K562 (cell line): ENCODE data around the gene IRF2BP1. TPM values are rescaled to one million over a fixed set of nuclear protein-coding genes. Genes with fewer than 3 reads are reported as not detected.

ENCODE experiments used
- ADNP ChIP-seq: fragments of 200-800 bp; sonication (Bioruptor generic); IDR thresholded peaks from 2 replicates; pipeline ENCODE4 v1.6.1; 2016; ENCODE audit warnings: missing genetic modification characterization, missing compliant biosample characterization
- ARHGAP35 ChIP-seq: fragments of 450-650 bp; IDR thresholded peaks from 2 replicates; pipeline ENCODE4 v1.6.1; 2018; ENCODE audit not compliant: partially characterized antibody
- BACH1 ChIP-seq: fragments of 200-800 bp; sonication (Bioruptor generic); IDR thresholded peaks from 2 replicates; pipeline ENCODE4 v1.6.1; 2016; ENCODE audit warnings: missing genetic modification characterization, missing compliant biosample characterization
- EP400 ChIP-seq: fragments of 450-650 bp; IDR thresholded peaks from 2 replicates; pipeline ENCODE4 v1.6.1; 2017; ENCODE audit warnings: antibody characterized with exemption, mild to moderate bottlenecking, moderate library complexity
- GABPB1 ChIP-seq: sonication (generic); formaldehyde crosslinking; IDR thresholded peaks from 2 replicates; pipeline ENCODE4 v1.8.0; 2022; ENCODE audit warnings: mild to moderate bottlenecking, missing genetic modification reagents
- KDM2B ChIP-seq: fragments of 250-450 bp; sonication (Bioruptor Pico); IDR thresholded peaks from 2 replicates; pipeline ENCODE4 v1.8.0; 2021; ENCODE audit warnings: mild to moderate bottlenecking, moderate library complexity
- MXI1 ChIP-seq: IDR thresholded peaks from 2 replicates; pipeline ENCODE4 v1.6.1; 2011; ENCODE audit warnings: low read depth, mild to moderate bottlenecking, improper control_type of control experiment, low read length
- NFIC ChIP-seq: fragments of 450-650 bp; IDR thresholded peaks from 2 replicates; pipeline ENCODE4 v1.6.1; 2017; ENCODE audit warnings: mild to moderate bottlenecking, inconsistent platforms
- PYGO2 ChIP-seq: fragments of 450-650 bp; IDR thresholded peaks from 2 replicates; pipeline ENCODE4 v1.6.1; 2016; ENCODE audit warnings: mild to moderate bottlenecking, missing genetic modification characterization, moderate library complexity, missing compliant biosample characterization
- RB1 ChIP-seq: fragments of 450-650 bp; IDR thresholded peaks from 2 replicates; pipeline ENCODE4 v1.6.1; 2017; ENCODE audit warnings: low read depth, mild to moderate bottlenecking
- SPI1 ChIP-seq: IDR thresholded peaks from 2 replicates; pipeline ENCODE4 v1.6.1; 2011; ENCODE audit warnings: low read depth, low read length, control low read depth, borderline replicate concordance
- ZNF75A ChIP-seq: fragments of 450-650 bp; formaldehyde crosslinking; IDR thresholded peaks from 2 replicates; pipeline ENCODE4 v1.4.0; 2020; ENCODE audit warnings: mild to moderate bottlenecking
- polyA plus RNA-seq, 8 experiments: library from polyadenylated mRNA; depleted of rRNA in 4 of 8; stranded (reverse) in 5 of 8; unstranded in 3 of 8; fragments of >200 nt; fragmentation: Nextera tagmentation in 2 of 8; fragmentation: Illumina TruSeq in 1 of 8; extraction: Ambion mirVana in 2 of 8; extraction: Trizol in 1 of 8; gene quantifications; 2 replicates each; pipeline versions ENCODE4 v1.2.1 to v1.2.3, GENCODE V29; 2011 to 2014; ENCODE audit warnings: inconsistent platforms in 1 of 8, missing spikeins in 1 of 8
- total RNA-seq, 7 experiments: library from RNA; depleted of rRNA in 6 of 7; stranded (reverse); fragments of >200 nt in 6 of 7; fragmentation: Illumina TruSeq in 2 of 7; extraction: Trizol in 2 of 7; gene quantifications; 2 replicates each; pipeline versions ENCODE4 v1.2.1 to v1.2.3, GENCODE V29; 2011 to 2021; ENCODE audit warnings: low replicate concordance in 1 of 7
- TF ChIP-seq, protein P1 (sequence below), 2 experiments: fragments of 450-650 bp; IDR thresholded peaks; 2 replicates each; pipeline ENCODE4 v1.6.1; 2018; ENCODE audit warnings: mild to moderate bottlenecking in 2 of 2, low read depth in 1 of 2; ENCODE audit not compliant: partially characterized antibody in 2 of 2
- TF ChIP-seq, protein P2 (sequence below): fragments of 450-650 bp; IDR thresholded peaks from 2 replicates; pipeline ENCODE4 v1.6.1; 2018; ENCODE audit not compliant: partially characterized antibody
- TF ChIP-seq, protein P3 (sequence below): sonication (generic); formaldehyde crosslinking; IDR thresholded peaks from 2 replicates; pipeline ENCODE4 v1.8.0; 2022; ENCODE audit warnings: missing genetic modification reagents, mild to moderate bottlenecking, moderate library complexity, borderline replicate concordance
- TF ChIP-seq, protein P4 (sequence below): fragments of 450-650 bp; IDR thresholded peaks from 2 replicates; pipeline ENCODE4 v1.7.1; 2018; ENCODE audit warnings: mild to moderate bottlenecking, low read depth; ENCODE audit not compliant: partially characterized antibody

IRF2BP1 gene
- total and polyA plus RNA-seq, 9 of the 15 experiments (the other 6 are each of a cell fraction or from before 2014, with no cell fraction given) = 0.61 to 35.9 (median 3.5) TPM

DNA sequence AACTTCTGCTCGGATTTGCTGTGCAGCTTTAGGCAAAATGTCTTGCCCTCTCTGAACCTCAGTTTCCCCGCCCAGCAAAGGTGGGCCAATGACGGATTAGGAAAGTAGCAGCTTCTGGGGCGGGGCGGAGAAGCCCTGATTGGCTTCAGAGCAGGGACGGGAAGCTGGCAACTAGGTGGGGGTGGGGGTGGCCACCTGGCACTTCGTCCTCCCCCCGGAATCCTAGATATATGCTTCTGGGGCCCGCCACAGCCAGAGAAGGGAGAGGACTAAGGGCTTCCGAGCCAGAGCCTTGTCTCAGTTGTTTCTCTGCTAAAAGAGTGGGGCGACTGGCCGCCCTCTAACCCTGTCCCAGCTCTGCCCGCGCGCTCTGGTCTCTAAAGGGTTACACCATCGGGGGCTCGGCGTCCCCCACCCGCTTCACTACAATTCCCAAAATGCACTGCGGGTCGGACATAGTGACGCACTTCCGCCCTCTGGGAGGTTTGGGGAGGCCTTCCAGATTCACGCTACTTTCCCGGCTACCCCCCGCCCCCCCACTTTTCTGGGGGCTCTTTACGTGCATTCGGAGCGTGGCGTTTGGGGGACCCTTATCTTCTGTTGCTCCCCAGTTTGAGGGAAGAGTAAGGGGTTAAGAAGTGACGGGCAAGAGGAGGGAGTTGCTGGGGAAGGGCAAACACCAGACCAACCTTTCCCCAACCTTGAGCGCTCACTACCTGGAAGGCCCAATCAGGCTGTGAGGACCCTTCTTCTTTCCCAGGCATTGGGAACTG, 672 bp upstream of the IRF2BP1 start (continued):
- TF ChIP-seq SPI1 = peak; percentile 85
- TF ChIP-seq ARHGAP35 = no peak
- TF ChIP-seq ADNP = peak; percentile 88
- TF ChIP-seq BACH1 = no peak
- TF ChIP-seq, protein P1, sequence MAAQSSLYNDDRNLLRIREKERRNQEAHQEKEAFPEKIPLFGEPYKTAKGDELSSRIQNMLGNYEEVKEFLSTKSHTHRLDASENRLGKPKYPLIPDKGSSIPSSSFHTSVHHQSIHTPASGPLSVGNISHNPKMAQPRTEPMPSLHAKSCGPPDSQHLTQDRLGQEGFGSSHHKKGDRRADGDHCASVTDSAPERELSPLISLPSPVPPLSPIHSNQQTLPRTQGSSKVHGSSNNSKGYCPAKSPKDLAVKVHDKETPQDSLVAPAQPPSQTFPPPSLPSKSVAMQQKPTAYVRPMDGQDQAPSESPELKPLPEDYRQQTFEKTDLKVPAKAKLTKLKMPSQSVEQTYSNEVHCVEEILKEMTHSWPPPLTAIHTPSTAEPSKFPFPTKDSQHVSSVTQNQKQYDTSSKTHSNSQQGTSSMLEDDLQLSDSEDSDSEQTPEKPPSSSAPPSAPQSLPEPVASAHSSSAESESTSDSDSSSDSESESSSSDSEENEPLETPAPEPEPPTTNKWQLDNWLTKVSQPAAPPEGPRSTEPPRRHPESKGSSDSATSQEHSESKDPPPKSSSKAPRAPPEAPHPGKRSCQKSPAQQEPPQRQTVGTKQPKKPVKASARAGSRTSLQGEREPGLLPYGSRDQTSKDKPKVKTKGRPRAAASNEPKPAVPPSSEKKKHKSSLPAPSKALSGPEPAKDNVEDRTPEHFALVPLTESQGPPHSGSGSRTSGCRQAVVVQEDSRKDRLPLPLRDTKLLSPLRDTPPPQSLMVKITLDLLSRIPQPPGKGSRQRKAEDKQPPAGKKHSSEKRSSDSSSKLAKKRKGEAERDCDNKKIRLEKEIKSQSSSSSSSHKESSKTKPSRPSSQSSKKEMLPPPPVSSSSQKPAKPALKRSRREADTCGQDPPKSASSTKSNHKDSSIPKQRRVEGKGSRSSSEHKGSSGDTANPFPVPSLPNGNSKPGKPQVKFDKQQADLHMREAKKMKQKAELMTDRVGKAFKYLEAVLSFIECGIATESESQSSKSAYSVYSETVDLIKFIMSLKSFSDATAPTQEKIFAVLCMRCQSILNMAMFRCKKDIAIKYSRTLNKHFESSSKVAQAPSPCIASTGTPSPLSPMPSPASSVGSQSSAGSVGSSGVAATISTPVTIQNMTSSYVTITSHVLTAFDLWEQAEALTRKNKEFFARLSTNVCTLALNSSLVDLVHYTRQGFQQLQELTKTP (IDR thresholded peaks at IDR 0.05; ENCODE audit: low read depth in 1 of 2, partially characterized antibody in 2 of 2) = peak in 1 of 2 experiments; percentile 91
- TF ChIP-seq MXI1 = no peak
- TF ChIP-seq GABPB1 = peak; percentile 97
- peak; percentile 78 for TF ChIP-seq EP400
- TF ChIP-seq, protein P2, sequence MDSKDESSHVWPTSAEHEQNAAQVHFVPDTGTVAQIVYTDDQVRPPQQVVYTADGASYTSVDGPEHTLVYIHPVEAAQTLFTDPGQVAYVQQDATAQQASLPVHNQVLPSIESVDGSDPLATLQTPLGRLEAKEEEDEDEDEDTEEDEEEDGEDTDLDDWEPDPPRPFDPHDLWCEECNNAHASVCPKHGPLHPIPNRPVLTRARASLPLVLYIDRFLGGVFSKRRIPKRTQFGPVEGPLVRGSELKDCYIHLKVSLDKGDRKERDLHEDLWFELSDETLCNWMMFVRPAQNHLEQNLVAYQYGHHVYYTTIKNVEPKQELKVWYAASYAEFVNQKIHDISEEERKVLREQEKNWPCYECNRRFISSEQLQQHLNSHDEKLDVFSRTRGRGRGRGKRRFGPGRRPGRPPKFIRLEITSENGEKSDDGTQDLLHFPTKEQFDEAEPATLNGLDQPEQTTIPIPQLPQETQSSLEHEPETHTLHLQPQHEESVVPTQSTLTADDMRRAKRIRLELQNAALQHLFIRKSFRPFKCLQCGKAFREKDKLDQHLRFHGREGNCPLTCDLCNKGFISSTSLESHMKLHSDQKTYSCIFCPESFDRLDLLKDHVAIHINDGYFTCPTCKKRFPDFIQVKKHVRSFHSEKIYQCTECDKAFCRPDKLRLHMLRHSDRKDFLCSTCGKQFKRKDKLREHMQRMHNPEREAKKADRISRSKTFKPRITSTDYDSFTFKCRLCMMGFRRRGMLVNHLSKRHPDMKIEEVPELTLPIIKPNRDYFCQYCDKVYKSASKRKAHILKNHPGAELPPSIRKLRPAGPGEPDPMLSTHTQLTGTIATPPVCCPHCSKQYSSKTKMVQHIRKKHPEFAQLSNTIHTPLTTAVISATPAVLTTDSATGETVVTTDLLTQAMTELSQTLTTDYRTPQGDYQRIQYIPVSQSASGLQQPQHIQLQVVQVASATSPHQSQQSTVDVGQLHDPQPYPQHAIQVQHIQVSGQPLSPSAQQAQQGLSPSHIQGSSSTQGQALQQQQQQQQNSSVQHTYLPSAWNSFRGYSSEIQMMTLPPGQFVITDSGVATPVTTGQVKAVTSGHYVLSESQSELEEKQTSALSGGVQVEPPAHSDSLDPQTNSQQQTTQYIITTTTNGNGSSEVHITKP = peak; percentile 96
- TF ChIP-seq PYGO2 = peak; percentile 3; the same call in 1 of the 2 replicates
- TF ChIP-seq, protein P3, sequence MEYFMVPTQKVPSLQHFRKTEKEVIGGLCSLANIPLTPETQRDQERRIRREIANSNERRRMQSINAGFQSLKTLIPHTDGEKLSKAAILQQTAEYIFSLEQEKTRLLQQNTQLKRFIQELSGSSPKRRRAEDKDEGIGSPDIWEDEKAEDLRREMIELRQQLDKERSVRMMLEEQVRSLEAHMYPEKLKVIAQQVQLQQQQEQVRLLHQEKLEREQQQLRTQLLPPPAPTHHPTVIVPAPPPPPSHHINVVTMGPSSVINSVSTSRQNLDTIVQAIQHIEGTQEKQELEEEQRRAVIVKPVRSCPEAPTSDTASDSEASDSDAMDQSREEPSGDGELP (CRISPR knock-in tag) = peak; percentile 58; the same call in 1 of the 2 replicates
- TF ChIP-seq RB1 = peak; percentile 60; the same call in 1 of the 2 replicates
- no peak for TF ChIP-seq NFIC
- TF ChIP-seq ZNF75A (CRISPR knock-in tag) = no peak
- TF ChIP-seq KDM2B (CRISPR knock-in tag) = no peak
- TF ChIP-seq, protein P4, sequence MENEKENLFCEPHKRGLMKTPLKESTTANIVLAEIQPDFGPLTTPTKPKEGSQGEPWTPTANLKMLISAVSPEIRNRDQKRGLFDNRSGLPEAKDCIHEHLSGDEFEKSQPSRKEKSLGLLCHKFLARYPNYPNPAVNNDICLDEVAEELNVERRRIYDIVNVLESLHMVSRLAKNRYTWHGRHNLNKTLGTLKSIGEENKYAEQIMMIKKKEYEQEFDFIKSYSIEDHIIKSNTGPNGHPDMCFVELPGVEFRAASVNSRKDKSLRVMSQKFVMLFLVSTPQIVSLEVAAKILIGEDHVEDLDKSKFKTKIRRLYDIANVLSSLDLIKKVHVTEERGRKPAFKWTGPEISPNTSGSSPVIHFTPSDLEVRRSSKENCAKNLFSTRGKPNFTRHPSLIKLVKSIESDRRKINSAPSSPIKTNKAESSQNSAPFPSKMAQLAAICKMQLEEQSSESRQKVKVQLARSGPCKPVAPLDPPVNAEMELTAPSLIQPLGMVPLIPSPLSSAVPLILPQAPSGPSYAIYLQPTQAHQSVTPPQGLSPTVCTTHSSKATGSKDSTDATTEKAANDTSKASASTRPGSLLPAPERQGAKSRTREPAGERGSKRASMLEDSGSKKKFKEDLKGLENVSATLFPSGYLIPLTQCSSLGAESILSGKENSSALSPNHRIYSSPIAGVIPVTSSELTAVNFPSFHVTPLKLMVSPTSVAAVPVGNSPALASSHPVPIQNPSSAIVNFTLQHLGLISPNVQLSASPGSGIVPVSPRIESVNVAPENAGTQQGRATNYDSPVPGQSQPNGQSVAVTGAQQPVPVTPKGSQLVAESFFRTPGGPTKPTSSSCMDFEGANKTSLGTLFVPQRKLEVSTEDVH = peak; percentile 15
